ENCODE results near the gene AXIN1. TPM values are rescaled to one million over a fixed set of nuclear protein-coding genes. Genes with fewer than 3 reads are reported as not detected.

The AXIN1 gene
- total and polyA plus RNA-seq, 2 donors (not counting 3 experiments of a cell fraction or from before 2014, with no cell fraction given): 8.3 to 21.9 TPM

- Histone ChIP-seq H3K4me1 (ENCODE audit: control insufficient read depth, extremely low read depth, insufficient read depth, low read length) (no peaks in the 10 kb centered on the region), H3K27me3 (ENCODE audit: control insufficient read depth in 2 of 2, insufficient read depth in 2 of 2, low read length in 2 of 2) (no peaks in the 10 kb centered on the region), H3K27ac (ENCODE audit: insufficient read depth, low read depth, low read length) (no peak overlapping the region), H2AFZ (ENCODE audit: low read depth, low read length) (no peak overlapping the region), H3K4me3 (replicated peaks in 1 of 3; ENCODE audit: insufficient read depth in 1 of 3, low read depth in 1 of 3, low read length in 3 of 3) (no peak overlapping the region), H3K9me3 (replicated peaks; ENCODE audit: control insufficient read depth, insufficient read depth, low read length) (no peaks in the 10 kb centered on the region), H3K9me1 (replicated peaks; ENCODE audit: control insufficient read depth, extremely low read depth, insufficient read depth, low read length) (no peaks in the 10 kb centered on the region), H3K9ac (replicated peaks; ENCODE audit: extremely low read depth, insufficient read depth, low read length) (no peak overlapping the region), H3K4me2 (ENCODE audit: insufficient read depth, low read length) (no peak overlapping the region), H3K36me3 (ENCODE audit: control insufficient read depth in 2 of 2, extremely low read depth in 1 of 2, insufficient read depth in 2 of 2, low read length in 2 of 2) (peaks cover 0 to 20% of the 10 kb centered on the region in 2 experiments), H4K20me1 (replicated peaks; ENCODE audit: control insufficient read depth, extremely low read depth, insufficient read depth, low read length) (no peaks in the 10 kb centered on the region), H3K79me2 (ENCODE audit: control insufficient read depth, insufficient read depth, low read length) (no peaks in the 10 kb centered on the region)
- FAIRE-seq: no peak
- dilution Hi-C loops (cut with MboI; ENCODE audit: extremely low pct_ligation_motif_present, low sequenced_read_pairs) (no loop called here), intact Hi-C loops (cut with micrococcal nuclease) (no loop called here)
- DNase-seq (ENCODE audit: low read depth, low spot score): no peak
- ChIA-PET CTCF (no interaction called here), POLR2A (no interaction called here)
- no peak for TF ChIP-seq POLR2AphosphoS5 (IDR thresholded peaks at IDR 0.05; ENCODE audit: insufficient read depth, low read depth, low read length)
- TF ChIP-seq MYC (IDR thresholded peaks at IDR 0.05; ENCODE audit: low read depth, low read length): no peak
- TF ChIP-seq MAX (IDR thresholded peaks at IDR 0.05; ENCODE audit: insufficient read depth, insufficient read length): no peak
- TF ChIP-seq GATA2 (IDR thresholded peaks at IDR 0.05; ENCODE audit: insufficient read depth, insufficient read length, low read depth, low read length): no peak
- TF ChIP-seq EZH2 (IDR thresholded peaks at IDR 0.05; ENCODE audit: borderline replicate concordance, low read depth, low read length, severe bottlenecking): no peak
- no peak for TF ChIP-seq CTCF (IDR thresholded peaks at IDR 0.05; ENCODE audit: extremely low read depth in 1 of 2, insufficient read depth in 1 of 2, low read depth in 1 of 2, low read length in 2 of 2)
- no peak for TF ChIP-seq POLR2A (IDR thresholded peaks at IDR 0.05; ENCODE audit: low read depth, low read length)
- TF ChIP-seq JUN (IDR thresholded peaks at IDR 0.05; ENCODE audit: borderline replicate concordance, insufficient read depth, insufficient read length, low read depth): no peak
- no peak for TF ChIP-seq FOS (IDR thresholded peaks at IDR 0.05; ENCODE audit: borderline replicate concordance, insufficient read depth, low read length)
- BruUV-seq (replicated peaks): no TSS peak
These were observed 90.3 kb downstream of the AXIN1 start for GRCh38 chr16:262121-262745.

Data from endothelial cell of umbilical vein (primary cell).